ENCODE data around the gene KNCN. TPM values are rescaled to one million over a fixed set of nuclear protein-coding genes. Genes with fewer than 3 reads are reported as not detected.

KNCN gene
- total RNA-seq, 1 donor from 2014 or later, result not detected

DNA sequence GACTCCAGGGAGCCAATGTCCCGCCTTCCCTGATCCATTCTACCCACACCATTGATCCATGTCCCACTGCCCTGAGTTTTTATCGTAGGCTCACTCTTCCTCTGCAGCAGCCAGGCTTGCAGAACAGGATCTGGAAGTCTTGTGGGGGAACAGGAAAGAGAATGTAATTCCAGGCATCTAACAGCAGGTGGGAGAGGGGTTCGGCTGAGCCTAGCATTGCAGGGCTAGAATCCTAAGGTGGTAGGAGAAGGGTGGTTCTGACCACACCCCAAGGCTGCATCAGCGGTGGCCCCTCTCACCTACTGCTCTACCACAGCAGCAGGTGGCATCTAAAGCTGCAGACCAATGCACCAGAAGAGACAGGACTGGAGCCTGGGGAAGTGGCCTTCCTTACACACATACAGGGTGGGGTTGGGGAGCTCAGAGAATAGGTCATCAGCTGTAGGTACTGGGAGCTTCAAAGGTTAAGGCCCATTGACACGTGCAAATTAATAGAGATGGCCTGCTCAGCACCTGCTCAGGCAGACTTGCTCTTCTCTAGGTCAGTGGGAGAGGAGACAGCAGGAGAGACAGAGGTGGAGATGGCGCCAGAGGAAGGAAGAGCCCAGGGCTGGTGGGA is 20.5 kb downstream of the KNCN start:
- no peak overlapping the region for H3K4me3 ChIP-seq (ENCODE audit: low read depth, low read length)
- TF ChIP-seq, protein P1, sequence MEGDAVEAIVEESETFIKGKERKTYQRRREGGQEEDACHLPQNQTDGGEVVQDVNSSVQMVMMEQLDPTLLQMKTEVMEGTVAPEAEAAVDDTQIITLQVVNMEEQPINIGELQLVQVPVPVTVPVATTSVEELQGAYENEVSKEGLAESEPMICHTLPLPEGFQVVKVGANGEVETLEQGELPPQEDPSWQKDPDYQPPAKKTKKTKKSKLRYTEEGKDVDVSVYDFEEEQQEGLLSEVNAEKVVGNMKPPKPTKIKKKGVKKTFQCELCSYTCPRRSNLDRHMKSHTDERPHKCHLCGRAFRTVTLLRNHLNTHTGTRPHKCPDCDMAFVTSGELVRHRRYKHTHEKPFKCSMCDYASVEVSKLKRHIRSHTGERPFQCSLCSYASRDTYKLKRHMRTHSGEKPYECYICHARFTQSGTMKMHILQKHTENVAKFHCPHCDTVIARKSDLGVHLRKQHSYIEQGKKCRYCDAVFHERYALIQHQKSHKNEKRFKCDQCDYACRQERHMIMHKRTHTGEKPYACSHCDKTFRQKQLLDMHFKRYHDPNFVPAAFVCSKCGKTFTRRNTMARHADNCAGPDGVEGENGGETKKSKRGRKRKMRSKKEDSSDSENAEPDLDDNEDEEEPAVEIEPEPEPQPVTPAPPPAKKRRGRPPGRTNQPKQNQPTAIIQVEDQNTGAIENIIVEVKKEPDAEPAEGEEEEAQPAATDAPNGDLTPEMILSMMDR (conservative IDR thresholded peaks at IDR 0.05; ENCODE audit: low read depth, low read length), result peak; percentile 21
- no peak for DNase-seq (ENCODE audit: low read depth)

DNA sequence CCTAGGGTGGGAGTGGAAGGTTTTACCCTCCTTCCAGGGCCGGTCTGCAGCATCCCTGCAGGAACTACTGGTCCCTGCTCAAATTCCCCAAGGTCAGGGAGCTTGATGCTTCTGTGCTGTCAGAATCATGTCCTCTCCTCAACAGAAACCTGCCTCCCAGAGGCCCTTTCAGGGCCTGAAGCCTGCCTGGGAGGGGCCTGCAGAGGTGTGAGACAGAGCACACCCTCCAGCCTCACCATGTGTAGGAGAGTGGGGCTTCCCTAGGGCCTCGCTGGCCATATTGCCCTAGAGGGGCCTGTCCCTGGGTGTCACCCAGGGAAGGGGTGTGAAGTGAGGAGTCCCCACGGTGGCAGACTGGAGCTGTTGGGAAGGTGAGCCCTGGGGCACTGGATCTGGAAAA is 21.1 kb downstream of the KNCN start:
- DNase-seq (ENCODE audit: low read depth), result no peak
- TF ChIP-seq, protein P1 (conservative IDR thresholded peaks at IDR 0.05; ENCODE audit: low read depth, low read length), result no peak
- no peak overlapping the region for H3K4me3 ChIP-seq (ENCODE audit: low read depth, low read length)

DNA sequence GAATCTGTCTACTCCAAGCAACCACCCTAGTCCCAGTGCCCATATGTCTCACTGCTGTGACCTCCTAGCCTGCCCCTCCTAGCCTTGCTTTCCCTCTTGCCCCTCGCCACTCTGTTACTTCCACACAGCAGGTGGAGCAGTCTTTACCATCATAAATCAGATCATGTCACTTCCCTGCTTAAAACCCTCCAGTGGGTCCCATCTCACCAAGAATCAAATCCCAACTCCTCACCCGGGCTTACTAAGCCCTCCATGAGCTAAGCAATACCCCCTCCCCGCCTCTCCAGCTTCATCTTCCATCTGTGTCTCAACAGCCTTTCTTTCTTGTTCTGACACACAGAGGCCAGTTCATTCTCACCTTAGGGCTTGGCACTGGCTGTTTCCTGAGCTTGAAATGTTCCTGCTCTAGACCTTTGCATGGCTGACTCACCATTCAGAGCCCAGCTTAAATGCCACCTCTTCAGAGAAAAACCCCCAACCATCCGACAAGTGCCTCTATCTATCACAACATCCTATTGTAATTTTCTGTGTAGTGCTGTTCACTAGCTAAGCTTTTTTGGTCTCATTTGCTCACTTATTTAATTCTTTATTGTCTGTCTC is 22.3 kb downstream of the KNCN start:
- no peak overlapping the region for H3K4me3 ChIP-seq (ENCODE audit: low read depth, low read length)
- TF ChIP-seq, protein P1 (conservative IDR thresholded peaks at IDR 0.05; ENCODE audit: low read depth, low read length), result no peak
- DNase-seq (ENCODE audit: low read depth), result no peak

DNA sequence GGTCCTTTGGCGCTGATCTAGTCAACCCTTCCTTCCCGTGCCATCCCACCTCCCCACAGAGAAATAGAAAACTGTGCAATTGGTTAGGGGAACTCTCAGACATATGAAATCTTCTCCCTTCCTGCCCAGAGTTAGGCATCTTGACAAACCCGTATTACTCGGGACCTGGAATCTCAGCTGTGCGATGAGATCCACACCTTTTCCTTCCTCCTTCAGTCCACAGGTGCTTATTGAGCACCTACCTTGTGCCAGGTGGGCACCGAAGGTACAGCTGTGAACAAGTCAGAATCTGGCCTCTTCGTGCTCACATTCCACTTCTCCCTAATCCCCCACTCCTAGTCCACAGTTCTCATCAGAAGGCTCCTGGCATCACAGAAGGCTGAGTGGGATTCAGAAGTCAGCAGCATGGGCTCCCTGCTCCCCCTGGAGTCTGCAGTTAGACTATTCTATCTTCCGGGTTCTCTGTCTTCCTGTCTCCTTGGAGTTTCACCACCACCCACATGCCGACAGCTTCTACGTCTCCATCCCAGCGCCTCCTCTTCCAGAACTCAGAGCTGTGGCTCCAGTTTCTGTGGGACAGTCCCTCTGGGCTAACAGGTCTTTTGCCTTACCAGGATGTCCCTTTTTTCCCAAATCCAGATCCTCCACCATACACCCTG is 23.0 kb downstream of the KNCN start:
- H3K4me3 ChIP-seq (ENCODE audit: low read depth, low read length), result no peak overlapping the region
- no peak for DNase-seq (ENCODE audit: low read depth)
- TF ChIP-seq, protein P1 (conservative IDR thresholded peaks at IDR 0.05; ENCODE audit: low read depth, low read length), result peak; percentile 13

DNA sequence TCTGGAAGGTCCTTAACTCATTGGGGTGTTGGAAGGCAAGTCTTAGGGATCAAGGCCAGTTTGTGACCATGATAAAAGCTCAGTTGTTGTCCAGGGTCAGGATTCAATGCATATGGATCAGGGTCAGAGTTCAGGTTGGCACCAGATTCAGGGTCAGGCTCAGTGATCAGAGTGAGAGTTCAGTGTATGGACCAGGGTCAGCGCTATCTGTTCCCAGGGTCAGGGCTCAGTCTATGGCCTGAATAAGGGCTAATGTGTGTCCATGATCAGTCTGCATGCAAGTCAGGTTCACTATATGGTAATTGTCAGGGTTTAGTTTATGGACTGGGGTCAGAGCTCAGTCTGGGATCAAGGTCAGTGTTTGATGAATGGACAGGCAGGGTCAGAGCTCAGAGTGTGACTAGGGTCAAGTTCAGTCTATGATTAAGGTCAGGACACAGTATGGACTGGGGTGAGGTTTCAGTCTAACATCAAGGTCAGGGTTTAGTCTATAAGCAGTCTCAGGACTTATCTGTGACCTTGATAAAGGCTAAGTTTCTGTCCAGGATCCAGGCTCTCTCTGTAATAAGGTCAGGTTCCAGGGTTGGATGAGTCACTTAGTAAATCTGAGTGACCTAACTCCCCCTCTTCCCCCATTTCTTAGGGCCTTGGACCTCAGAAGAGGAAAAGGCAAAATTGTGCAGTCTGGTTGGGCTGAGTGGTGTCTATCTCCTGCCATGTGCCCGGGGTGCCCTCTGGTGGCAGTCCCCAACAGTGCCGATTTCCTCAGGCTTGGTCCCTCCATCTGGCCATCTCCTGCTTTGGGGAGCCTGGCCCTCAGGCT is 23.8 kb downstream of the KNCN start:
- DNase-seq (ENCODE audit: low read depth), result no peak
- no peak overlapping the region for H3K4me3 ChIP-seq (ENCODE audit: low read depth, low read length)
- TF ChIP-seq, protein P1 (conservative IDR thresholded peaks at IDR 0.05; ENCODE audit: low read depth, low read length), result peak; percentile 94

DNA sequence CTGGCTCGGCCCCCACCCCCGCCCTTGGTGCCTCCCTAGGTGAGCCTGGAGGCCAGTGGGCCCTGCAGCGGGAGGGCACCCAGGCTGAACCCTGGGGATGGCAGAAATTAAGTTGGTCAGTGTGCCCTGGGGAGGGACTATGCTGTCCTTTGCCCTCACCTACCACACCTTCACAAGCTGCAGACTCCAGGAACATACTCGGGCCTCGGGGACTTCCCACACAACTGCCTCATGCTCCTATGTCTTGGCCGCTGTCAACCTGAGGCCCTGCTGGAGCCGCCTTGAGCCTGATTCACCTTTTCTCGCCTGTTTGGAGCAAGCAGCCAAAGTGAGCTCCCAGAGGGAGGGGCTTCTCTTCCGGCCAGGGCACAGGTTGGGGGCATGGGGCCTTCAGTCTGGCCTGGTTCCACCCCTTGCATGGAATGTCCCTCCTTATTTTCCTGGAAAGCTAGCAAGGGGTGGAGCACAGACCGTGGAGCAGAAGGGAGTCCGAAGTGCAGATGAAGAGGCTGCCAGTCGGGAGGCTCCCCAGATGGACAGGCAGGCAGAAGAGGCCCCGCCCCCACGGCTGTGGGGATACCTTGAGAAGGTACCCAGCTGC is 24.7 kb downstream of the KNCN start:
- TF ChIP-seq, protein P1 (conservative IDR thresholded peaks at IDR 0.05; ENCODE audit: low read depth, low read length), result no peak
- no peak for DNase-seq (ENCODE audit: low read depth)
- H3K4me3 ChIP-seq (ENCODE audit: low read depth, low read length), result no peak overlapping the region

All from epithelial cell of proximal tubule (primary cell).